DMS153 treated with DMSO at 0.1 percent for 48 hours (cell line): ENCODE data around the gene SPART.
"Not testable (repeated sequence)": the region's sequence is repeated elsewhere in the genome, so short reads cannot be mapped to it uniquely, and the experiment has no call there.

Experiments
- DNase-seq: peaks from one replicate; lab custom pipeline; 2025; ENCODE audit not compliant: unreplicated experiment; lab: John Stamatoyannopoulos, UW

The SPART gene

DNA sequence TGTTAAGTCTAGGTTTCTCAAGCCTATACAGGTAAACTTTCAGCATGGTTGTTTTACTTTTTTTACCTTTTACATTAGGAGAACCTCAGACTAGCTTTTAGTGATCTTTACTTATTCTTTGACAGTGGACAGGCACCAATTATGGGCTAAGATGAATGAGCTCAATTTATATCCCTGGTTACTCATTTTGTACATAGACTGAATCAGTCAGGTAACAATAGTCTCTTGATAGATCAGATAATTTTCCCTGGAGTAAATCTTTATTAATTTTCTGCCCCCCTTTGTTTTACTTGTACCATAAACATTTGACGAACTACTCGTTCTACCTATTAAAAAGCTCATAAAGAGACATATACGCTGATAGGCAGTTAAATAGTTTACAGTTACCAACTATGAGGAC, 22.8 kb downstream of the SPART start:
- DNase-seq, result no peak

DNA sequence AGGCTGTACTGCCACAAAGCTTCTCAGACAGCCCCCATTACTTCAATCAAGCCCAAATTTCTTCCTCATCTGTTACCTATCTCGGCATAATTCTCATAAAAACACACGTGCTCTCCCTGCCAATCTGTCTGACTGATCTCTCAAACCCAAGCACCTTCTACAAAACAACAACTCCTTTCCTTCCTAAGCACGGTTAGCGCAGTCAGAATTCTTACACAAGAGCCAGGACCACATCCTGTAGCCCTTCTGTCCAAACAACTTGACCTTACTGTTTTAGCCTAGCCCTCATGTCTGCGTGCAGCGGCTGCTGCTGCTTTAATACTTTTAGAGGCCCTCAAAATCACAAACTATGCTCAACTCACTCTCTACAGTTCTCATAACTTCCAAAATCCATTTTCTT, 26.4 kb downstream of the SPART start:
- not testable (repeated sequence) for DNase-seq

DNA sequence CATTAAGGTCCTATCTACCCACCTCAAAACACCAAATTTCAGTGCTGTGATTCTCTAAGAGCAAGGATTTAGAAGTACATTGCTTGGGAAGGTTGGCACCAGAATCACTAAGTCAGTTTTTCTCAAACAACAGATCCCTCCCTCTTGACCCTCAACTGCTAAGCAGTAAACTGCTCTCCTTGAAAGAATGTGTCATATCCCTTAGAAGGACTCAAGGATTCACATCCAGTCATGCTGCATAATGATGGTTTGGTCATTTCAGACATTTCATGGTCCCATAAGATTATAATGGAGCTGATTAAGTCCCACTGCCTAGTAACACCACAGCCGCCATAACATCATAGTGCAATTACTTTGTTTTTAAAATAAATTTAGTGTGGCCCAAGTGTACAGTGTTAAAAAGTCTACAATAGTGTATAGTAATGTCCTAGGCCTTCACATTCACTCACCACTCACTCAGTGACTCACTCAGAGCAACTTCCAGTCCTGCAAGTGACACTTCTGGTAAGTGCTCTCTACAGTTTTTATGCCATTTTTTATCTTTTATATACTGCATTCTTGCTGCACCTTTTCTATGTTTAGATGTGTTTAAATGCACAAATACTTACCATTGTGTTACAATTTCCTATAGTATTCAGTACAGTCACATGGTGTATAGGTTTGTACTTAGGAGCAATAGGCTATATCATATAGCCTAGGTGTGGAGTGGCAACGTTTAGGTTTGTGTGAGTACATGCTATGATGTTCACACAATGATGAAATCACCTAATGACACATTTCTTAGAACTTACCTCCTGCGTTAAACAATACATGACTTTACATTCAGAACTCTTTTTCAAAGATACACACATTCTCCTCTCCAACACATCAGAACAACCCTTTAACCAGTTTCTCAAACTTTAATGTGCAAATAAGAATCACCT, 32.9 kb downstream of the SPART start:
- no peak for DNase-seq

GRCh38 chr13:36310417-36311108, 35.6 kb downstream of the SPART start:
- DNase-seq, result no peak

DNA sequence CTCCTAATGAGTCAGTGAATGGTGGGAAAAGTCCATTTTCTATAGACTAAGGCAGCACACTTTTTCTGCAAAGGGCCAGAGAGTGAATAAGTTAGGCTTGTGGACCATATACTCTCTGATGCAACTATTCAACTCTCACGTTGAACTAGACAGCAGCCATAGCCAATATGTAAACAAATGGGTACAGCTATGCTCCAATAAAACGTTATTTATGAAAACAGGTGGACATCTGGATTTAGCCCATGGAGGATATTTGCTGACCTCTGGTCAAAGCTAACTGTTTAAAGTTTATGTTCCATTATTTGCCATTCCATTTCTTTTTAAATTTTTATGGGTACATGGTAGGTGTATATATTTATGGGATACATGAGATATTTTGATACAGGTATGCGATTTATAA, 43.9 kb downstream of the SPART start:
- no peak for DNase-seq

DNA sequence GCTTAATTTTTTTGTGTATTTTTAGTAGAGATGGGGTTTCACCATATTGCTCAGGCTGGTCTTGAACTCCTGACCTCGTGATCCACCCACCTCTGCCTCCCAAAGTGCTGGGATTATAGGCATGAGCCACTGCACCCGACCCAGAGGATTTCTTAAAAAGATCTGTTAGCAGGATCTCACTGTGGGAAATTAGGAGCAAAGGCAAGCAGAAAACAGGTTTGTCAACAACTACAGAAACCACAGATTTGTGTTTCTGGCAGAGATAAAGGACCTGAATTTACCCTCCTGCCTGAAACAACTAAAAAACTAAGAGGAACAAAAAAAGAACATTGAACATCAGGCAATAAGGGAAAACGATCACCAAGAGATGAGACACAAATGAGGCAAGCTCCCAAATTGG, 46.7 kb downstream of the SPART start:
- not testable (repeated sequence) for DNase-seq

DNA sequence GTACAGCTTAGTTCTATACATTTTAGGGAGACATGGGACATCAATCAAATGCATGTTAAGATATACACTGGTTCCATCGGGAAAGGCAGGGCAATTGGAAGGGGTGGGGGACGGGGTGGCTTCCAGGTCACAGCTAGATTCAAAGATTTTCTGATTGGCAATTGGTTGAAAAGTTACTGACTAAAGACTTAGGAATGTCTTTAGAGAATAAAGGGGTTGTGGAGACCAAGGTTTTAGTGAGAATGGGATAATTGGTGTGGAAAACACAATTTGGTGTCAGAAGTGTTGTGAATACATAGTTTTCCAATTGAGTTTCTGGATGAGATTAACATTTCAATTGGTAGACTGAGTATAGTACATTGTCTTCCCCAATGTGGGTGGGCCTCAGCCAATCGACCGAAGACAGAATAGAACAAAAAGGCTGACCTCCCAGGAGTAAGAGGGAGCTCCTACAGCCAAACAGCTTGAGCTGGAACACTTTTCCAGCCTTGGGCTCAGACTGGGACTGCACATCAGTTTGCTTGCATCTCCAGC, 47.6 kb downstream of the SPART start:
- no peak for DNase-seq

- peak; percentile 64 for DNase-seq
Measured at GRCh38 chr13:36297366-36298338, 48.5 kb downstream of the SPART start, which contains the start of gene CCDC169. Gene CCDC169 (minus strand): TSS chr13:36297814. CDS start chr13:36297719, 95 bp downstream.

- DNase-seq, result no peak
Measured at GRCh38 chr13:36294096-36294495, 52.1 kb downstream of the SPART start.

DNA sequence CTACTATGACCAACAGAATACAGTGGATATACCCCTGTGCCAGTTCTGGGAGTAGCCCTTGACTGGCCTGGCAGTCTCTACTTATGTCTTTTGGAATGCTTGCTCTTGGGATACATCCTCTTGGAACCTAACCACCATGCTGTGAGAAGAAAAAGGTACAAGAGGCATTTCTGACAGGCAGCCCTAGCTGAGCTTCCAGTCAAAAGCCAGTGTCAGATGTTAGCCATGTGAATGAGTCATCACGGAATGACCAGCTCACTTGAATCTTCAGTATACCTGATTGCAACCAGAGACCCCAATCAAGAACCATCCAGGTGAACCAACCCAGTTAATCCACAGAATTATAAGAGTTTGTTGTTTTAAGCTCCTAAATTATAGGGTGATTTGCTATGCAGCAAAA, 52.7 kb downstream of the SPART start:
- DNase-seq, result no peak

DNA sequence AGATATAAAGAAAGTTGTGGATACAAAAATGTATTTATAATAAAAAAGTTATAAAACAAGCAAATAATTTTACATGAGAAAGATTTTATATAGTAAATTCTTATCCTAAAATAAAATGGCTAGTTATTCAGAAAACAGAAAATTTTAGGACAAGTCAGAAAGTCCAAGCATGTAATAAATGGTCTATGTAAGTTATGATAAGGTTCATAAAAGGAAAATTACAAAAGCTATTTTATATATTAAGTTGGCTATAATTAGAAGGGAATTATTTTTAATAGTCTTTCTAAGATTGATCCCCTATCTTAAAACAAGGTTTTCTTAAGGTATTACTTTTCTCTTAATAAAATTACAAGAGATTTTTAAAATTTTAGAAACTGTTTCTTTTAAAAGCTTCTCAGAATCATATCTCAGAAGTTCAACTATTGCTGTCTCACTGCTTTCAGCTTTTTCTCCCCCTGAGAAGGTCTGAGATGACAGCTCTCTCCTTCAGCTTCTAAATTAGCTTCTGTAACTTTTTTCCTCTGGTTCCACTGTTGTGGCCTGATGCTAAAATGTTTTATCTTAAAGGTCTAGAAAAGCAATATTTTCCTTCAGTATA, 57.3 kb downstream of the SPART start:
- DNase-seq, result no peak

GRCh38 chr13:36286006-36286405, 60.2 kb downstream of the SPART start:
- no peak for DNase-seq

DNA sequence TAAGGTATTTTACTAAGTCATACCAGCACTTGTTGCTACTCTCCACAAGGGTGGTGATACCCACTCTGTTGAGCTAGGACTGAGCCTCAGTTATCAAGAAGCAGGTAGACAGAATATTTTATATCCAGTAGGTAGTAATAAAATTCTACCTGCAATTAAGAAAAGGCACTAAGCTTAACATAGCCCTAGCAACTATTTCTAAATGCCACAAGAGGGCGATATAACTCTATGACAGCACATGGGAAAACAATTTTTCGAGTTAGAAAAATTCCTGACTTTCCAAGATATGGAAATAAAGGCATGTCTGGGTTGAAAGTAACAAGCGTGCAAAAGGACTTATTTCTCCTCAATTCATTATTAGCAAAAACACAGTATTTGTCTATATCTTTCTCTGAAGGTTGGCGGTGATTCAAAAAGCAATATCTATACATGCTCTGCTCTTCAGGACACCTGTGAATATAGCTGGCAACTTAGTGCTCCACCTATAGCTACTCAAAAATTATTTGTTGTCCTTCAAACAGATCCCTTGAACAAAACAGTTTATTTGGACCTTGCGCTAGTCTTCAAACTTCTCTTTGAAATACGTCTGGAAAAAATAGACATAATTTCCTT, 63.3 kb downstream of the SPART start:
- DNase-seq, result peak; percentile 60

DNA sequence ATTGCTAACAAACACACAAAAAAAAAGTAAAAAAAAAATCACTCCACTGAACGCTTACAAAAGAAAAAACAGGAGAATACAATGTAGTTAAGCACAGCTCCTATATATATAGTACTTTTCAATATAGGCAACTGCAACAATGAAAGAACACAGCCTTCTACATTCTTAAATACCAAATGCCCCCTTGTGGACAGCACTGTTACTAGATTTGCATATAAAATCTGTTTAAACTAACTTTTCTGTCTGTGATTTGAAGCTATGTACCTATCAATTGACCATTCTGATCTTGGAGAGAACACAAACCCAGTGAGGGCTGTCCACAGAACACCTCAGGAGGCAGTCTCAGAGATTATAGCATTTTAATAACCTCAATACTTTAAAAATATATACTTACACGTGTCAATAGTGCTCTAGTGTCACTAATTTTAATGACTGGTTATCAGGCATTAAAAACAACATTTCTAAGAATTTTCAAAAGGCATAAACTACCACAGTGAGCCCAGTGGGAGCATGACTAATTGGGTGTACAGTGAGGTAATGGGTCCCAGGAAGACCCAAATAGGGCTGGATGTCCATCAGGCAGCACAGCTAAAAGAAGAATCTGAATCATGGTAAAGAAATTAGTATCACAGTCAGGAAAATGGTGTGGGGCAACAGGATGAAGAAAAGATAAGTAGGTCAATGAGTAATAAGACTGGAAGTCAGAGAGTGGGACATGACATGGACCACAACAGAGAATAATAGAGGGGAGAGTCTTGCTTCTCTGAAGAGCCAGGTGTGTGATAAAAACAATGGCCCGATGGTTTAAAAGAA, 70.8 kb downstream of the SPART start:
- peak; percentile 81 for DNase-seq

DNA sequence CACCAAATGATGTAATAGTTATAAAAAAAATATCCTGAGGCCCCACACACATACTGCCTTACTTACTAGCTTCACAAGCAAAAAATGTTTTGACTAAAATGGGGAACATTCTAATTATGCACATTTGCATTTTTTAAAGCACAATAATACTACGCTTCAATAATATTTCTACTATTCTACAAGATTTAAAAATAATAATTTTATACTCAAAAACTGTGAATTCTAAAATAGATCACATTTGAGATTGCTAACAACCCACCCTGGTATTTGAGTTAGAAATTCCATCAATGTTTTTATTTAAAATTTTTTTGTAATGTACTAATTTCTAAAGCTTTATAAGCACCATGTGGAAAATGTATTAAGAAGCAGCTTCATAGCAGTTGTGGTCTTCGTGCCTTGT, 72.8 kb downstream of the SPART start:
- no peak for DNase-seq

- no peak for DNase-seq
Measured at GRCh38 chr13:36261976-36262375, 84.2 kb downstream of the SPART start.

- no peak for DNase-seq
Measured at GRCh38 chr13:36261011-36261410, 85.2 kb downstream of the SPART start.

DNA sequence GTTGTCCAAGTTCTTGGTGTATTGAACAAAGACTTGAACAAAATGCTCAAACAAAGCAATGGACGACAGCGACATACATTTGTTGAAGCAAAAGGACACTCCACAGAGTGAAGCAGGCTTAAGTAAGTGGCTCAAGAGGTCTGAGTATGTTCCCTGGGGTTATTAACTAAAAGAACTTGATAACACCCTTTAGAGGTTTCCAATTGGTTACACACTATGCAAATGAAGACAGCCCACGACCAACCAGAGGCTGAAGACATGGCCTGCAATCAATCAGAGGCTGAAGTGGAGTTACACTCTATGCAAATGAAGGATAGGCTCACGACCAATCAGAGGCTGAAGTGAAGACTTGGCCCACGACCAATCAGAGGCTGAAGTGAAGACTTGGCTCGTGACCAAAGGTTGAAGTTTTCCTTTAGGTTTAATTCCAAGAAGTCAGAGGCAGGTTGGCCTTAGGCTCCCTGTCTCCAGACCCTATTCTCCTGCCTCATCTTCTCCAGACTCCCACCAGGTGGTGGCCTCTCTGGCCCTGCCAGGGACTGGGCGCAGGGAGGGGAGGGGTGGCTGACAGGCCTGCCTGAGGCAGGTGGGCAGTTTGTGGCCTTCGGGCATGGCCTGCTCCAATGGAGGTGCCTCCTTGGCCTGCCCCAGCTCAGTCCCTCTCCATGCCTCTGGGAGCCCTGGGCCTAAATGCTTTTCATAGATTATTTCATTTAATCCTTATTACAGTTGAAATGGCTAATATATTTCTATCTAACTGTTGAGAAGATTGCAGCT, 86.6 kb downstream of the SPART start:
- DNase-seq, result no peak
